GM18519 (cell line): Measurements from ENCODE around the gene FSIP1.

ENCODE experiments used
- ATAC-seq: cut with Tn5 transposase; IDR thresholded peaks from one replicate; pipeline ENCODE4 v1.9.1; 2021; ENCODE audit warnings: mild to moderate bottlenecking, moderate library complexity; ENCODE audit not compliant: unreplicated experiment, low FRiP score

Gene FSIP1

DNA sequence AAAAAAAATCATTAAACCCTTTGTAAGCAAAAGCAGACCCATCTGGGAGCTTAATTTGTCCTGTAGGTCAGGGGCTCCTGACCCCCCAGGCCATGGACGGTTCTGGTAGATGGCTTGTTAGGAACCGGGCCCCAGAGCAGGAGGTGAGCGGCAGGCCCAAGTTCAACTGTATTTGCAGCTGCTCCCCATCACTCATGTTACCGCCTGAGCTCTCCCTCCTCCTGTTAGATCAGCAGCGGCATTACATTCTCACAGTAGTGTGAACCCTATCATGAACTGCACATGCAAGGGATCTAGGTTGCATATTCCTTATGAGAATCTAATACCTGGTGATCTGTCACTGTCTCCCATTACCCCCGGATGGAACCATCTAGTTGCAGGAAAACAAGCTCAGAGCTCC, 60.7 kb downstream of the FSIP1 start:
- no peak for ATAC-seq

DNA sequence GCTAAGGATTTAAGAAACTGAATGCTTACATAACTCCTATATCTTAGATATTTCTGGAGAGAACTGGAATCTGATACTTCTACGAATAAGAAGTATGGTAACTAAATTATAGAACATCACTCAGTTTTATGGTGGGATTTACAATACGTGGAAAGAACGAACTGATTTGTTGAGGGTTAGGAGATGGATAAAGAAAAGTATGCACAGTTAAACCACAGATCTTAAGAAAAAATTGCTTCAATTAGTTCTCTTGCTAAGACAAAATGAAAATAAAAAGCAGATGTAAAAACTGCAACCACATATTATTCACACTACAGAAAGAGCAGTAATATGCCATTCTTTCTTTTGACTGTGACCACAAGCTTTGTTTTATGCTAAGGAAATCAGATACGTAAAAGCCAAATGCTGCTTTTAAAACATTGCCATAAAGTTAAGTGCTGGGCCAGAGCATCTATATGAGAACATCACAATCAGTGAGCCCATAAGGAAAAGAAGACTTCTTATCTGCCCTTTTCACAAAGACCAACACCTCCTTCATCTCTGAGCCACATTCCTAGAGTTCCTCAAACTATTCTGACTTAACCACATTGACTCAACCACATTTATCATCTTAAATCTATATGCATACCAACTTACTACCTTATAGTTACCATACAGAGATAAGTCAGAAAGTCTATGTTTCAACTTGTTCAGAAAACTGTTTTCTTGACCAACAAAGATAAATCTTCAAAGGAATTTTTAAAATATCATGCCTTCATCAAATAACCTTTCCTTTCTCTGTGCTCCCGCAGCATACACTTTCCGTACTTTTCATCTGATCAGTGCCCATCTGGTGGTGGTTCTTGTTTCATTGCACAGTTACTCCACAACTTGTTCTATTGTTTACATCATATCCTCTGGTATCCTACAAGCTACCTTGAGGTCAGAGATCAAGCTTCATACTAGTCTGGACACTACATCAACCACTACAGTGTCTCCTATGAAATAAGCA, 61.7 kb downstream of the FSIP1 start:
- no peak for ATAC-seq

DNA sequence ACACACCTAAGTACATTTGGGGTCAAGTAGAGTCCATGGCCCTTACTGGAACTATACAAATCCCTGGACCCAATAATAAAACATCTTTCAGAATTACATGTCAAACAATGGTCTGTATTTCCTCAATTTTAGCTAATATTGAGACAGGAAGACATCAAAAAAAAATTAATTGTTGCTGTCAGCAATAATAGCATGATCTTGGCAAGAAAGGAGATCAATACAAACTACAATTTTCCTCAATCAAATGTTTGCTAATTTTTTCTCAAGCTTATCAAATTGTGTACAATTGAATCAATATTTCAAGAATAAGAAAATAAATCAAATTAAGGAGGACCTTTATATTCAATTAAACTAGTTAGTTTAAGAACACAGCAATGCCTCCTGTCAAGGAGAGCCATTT, 62.6 kb downstream of the FSIP1 start:
- ATAC-seq, result no peak

DNA sequence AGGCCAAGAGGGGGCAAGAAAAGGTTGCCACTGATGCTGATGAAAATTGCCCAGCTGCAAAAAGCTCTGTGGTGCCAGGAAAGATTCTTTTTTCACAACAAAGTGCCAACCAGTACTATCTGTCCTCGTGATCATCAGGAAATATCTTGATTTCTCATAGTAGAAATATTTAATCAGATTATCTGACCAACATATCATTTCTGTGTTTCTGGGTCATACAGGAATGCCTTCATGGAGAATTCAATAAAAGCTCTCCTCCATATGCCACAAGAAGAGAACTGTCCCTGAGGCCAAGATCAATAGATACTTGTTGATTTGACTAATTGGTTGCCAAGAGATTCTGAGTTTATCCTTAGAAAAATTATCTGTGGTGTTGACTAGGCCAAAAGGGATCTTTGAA, 63.5 kb downstream of the FSIP1 start:
- ATAC-seq, result no peak

DNA sequence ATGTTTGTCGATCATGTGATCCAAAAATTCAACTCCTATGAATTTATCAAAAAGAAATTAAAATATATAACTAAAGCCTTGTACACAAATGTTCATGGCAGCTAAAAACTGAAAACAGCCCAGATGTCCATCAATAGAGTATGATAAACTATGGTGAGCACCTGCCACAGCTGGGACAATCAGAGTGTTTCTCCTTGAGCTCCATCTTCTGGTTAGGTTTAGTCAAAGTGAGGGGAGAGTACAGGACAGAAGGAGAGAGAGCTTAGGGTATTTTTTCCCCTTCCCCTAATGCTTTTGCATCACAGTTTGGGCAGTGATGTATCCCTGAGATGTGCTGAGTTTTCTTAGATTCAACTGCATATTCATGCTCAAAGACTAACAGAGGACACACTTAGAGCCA, 65.5 kb downstream of the FSIP1 start:
- ATAC-seq, result no peak

DNA sequence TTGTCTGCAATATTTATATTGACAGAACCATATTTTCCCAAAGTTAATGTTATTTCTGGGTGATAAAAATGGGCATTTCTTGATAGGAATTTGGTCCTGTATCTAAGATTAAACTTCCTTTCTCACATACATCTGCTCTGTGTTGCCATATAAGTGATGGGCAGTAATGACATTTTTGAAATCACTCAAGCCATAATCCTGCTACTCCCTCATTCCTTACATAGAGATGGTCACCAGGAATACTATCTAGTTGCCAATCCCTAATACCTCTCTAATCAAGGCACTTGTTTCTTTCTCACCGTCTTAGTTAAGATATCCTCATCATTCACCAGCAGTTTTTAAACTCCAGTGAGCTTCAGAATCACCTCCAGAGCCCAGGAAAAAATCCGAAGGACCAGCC, 68.4 kb downstream of the FSIP1 start:
- ATAC-seq, result no peak

DNA sequence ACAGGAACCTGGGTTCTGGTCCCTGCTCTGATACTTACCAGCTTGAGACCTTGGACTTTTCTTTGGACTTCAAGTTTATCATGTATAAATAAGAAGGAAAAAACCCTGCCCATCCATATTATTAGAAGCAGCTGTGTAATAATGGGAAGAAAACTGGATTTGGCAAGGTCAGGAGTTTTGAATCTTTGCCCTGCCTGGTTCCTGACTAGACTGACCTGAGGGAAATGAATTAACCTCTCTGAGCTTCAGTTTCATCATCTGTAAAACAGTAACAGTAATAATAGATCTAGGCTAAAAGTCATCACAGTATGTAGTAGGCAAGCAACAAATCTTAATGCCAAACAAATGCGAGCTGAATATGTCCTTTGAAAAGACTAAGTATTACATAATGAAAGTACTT, 68.8 kb downstream of the FSIP1 start:
- ATAC-seq, result no peak

DNA sequence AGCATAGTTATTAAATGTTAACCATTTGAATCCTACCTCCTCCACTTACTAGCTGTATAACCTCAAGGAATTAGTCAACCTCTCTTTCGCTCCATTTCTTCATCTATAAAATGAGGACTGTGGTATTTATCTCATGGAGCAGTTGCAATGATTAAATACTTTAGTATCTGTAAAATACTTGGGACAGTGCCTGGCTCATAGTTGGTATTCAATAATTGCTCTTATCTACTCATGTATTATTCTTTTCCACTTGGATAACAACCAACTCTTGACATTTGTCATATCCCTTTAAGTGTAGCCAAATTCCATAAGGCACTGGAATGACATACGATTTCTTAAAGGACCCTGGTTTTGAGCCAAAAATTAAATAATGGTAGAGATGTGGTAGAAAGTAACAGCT, 72.0 kb downstream of the FSIP1 start:
- ATAC-seq, result no peak

DNA sequence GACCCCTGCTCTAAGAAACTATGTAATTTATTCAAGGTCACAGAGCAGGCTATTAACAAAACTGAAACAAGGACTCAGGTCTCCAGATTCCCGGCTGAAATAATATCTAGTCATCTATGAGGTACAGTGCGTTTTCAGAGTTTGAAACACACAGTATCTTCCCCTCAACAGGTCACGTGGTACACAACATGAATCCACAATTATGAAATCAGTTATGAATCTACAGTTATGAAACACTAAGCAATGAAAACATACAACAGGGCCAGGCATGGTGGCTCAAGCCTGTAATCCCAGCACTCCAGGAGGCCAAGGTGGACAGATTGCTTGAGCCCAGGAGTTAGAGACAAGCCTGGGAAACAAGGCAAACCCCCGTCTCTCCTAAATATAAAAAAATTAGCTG, 72.7 kb downstream of the FSIP1 start:
- no peak for ATAC-seq

DNA sequence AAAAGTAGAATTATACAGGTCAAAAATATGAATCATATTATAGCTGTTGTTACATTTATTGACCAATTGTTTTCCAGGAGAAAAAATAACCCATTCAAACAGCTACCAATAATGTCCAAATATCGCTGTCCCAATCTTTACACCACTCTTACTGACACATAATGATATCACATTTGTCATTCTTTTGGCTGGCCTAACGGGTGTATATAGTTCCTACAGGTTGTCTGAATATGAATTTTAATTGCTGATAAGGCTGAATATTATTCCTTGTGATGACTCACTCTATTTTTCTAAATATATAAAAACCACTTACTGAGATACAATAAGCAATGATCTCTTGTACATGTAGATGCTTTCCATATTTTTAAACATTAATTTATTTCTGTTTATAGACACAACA, 76.4 kb downstream of the FSIP1 start:
- ATAC-seq, result no peak

DNA sequence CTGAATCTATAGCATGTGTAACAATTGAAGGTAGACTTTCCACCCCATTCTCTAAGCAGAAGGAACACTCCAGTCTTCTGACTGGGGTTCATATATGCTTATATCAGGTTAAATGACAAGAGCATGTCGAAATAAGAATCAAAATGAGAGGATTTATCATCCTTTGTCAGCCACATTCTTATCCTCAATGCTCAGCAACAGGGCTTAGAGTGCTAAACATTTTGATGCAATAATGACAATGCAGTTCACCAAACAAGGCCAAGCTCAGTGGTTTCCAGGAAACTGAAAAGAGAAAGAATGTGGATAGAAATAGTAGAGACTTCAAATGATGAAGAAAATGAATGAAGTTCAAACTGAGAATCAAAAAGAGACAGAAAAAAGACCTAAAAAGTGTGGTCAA, 78.0 kb downstream of the FSIP1 start:
- ATAC-seq, result no peak

DNA sequence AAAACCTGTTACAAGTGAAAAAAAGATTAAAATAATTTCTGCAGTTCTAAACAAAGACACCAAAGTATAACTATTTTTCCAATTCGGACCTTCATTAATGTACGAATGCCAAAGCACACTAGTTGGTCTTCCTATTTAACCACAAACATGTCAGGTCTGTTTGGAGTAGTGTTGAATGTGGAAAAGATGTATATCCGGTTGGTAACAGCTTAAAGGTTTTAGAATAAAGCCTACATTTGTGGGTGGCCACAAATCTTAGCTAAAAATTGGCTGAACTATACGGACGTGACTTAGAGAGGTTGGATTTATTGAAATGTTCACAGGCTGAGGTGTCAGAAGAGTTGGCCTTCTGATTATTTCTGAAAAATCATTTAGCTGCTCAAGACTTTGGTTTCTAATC, 78.4 kb downstream of the FSIP1 start:
- ATAC-seq, result no peak

DNA sequence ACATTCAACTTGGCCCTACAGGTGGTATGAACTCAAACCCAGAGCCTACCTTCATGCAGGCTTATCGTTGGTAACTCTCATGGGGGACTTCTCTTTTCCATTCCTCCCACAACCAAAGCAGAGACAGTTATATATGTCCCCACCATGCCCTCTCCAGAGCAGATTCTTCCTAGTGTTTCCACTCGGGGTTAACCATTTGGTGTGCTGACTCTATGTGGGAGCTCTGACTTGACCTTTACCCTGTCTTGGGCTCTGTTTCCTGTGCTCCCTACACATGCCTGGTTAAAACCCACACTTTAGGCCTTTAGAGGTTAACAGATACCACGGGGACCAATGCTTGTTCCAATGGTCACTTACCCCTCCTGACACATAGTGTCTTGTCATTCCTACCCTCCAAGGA, 80.7 kb downstream of the FSIP1 start:
- ATAC-seq, result no peak

DNA sequence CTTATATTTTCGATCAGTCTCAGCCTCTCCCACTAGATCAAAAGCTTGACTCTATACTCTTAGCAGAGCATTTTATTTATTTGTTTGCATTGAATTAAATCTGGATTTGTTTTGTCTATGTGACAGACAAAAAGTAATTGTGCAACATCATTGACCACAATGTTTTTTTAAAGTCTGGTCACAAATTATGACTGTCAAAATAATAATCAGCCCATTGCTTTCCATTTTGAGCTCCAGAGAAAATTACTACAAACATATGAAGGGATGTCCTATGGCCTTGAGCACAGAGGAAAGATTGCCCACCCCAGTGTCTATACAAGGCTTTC, 82.3 kb downstream of the FSIP1 start:
- ATAC-seq, result no peak

DNA sequence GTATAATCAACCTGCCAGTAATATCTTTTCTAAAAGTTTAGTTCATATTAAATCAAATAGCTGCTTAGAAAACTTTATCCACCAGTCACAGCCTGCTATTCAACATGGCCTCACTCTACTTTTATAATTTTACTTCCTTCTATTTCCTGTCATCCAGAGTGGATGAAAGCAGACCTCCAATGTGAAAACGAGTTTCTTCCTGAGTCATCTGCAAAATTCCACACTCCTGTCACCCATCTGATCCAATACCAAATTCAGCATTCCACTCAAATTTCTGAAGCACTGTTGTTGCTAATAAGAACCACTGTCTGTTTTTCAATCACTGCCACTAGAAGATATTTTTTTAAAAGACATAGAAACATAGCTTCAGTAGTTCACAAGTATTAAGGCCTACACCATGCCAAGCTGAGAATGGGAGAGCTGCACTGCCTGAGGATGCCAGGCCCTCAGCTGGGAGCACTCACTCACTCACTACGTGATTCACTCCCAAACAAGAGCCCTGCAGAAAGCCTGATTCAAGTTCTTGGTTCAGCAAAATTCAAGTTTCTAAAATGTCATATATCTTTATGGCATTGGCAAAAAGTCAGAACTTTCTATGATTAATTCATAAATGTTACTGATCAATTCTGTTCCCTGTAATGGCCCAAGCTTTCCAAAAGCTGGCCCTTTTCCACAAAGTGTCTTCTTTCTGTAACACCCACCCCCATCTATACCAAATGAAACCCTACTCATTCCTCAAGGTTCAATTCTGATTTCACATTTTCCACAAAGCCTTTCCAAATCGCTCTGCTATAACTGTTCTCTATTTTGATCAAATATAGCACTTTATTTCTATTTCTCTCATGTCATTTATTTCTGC, 82.9 kb downstream of the FSIP1 start:
- no peak for ATAC-seq

DNA sequence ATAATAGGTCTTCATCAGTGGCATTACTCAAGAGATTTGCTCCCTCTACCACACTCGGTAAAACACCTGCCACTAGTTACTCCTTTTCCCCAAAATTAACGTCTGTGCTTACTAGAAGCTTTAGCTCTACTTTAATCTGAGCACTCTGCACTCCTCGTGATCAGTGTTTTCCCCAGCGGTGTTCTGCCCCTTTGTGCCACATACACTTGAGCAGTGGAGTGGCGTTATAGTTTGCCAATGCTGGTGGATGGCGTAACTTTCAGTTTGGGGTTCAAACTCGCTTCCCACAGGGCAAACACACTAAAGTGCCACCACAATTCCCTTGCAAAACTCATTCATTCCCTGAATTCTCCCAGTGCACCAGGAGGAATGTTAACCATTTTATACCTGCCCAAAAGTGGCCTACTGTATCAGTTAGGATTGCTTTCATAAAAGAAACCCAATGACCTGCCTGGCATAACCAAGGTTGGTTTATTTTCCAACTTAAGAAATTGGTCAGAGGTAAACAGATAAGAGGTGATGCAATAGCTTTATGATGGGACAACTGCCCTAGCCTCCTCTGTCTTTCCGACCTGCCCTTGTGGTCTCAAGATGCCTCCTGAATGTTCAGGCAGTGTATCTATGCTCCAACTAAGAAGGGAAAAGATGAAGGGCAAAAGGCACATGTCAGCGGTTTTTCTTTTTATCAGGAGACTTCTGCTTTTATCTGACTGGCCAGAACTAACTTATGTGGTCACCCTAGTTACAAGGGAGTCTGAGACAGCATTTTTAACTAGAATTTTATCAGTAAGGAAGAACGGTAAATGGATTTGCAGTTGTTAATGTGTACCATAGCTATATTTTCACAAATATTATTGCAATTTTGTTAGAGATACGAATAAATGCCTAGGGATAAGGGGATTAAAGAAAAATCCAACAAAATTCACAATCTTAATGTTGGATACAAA, 83.9 kb downstream of the FSIP1 start:
- ATAC-seq, result no peak

DNA sequence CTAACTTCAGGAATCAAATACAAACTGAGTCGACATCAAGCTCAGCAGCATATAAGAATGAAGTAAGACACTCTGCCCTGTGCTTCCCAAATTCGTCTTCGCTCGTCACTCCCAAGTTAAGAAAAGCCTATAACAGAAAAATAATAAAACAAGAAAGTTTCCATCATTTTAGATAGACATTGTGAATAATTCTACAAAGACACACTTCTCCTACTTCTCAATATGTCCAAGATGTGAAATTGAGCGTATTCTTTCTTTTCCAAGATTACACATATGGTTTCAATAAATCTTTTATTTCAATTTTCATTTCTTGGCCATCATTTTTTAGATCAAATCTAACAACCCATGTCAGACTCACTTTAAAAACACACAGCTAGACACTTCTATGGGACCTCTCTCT, 85.1 kb downstream of the FSIP1 start:
- ATAC-seq, result no peak

DNA sequence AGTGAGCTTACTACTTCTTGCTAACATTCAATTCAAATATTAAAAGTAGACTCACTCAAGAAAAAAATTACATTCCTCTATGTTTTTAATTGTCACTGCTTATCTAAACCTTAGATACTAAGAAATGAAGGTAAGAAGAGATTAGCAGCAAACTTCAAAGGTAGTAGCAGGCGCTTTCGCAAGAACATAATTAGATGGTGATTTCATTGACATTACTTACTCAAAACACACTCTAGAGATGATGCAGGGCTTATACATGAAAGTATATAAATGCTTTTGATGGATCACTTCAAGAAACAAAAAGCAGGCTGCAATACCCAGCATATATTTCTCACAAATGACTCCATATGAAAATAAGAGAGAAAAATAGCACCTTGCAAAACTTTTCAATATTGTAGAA, 86.8 kb downstream of the FSIP1 start:
- no peak for ATAC-seq

DNA sequence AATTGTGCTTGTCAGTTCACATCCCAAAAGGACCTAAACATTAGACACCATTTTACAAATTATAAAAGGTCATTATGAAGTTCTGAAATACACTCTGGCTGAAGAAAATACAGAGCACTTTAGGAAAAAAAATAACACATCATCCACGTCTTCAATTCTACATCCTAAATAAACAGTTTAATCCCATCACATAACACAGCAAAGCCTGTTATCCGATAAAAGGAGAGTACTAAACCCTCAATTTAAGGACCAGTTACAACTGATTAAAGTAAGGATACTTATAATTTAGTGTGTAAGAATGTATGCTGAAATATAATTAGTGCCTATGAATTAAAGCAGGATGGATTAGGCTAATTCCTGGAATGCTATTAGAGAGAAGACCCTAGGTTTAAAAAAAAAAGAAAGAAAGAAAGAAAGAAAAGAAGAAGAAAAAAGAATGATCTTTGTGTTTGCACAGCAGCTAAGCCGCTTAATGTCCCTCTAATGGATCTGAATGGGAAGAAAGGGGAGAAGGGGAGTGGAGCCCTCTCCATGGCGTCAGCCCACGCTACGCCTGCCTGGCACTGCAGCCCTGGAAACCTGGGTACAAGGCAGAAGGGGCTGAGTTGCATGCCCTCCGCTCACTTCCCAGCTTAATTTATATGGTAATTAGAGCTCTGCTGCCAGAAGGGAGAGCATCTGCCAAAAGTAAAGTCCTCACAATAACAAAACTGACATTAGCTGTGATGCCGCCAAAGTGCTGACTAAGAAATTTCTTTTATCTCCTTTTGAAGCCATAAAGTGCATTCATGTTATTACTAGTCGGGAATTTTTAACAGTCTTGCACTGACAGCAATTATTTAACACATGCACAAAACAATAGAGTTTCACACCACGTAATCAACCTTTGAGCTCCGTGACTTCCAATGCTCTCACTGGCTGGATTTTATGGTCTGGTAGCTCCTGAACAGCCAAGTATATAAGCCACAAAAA, 90.0 kb downstream of the FSIP1 start:
- ATAC-seq, result no peak
